Cerebellar nuclear complex (tissue), 1 donor: ENCODE measurements around the gene MYOCD.

Source experiments
- DNase-seq, 2 experiments: peaks; one replicate each; lab custom pipeline; 2025; lab: John Stamatoyannopoulos, UW

Gene MYOCD

DNA sequence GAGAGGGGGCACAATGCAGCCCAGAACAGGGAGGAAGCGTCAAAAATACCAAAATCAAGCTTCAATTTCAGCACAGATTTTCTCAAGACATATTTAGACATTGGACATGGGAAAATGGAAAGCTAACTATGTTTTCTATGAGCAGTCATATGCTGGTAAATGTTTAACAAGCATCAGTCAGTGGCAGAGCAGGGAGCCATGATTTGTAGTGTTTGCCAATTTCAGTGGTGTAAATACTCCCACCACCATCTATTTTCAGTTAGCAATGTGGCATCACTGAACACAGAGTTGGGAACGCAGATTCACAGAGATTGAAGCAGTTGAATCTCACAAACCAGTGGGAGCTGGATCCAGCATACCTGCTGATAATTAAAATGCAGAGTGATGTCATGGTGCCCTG, 24.6 kb upstream of the MYOCD start:
- no peak for DNase-seq

DNA sequence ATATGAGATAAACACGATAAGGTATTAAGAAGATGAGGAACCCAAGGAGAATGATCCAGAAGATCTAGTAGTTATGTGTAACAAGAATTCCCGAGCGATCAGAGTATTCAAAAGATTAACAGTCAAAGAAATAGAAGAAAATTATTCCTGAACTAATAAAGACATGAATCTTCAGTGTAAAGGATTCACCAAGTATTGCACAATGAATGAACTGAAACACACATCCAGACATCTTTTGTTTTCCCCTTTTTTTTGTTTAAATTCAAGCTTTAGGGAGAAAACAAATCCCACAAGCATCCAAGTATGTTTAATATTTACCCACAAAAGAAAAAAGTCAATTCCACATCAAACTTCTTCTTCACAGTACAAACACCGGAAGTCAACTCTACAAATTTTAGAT, 23.7 kb upstream of the MYOCD start:
- no peak for DNase-seq

DNA sequence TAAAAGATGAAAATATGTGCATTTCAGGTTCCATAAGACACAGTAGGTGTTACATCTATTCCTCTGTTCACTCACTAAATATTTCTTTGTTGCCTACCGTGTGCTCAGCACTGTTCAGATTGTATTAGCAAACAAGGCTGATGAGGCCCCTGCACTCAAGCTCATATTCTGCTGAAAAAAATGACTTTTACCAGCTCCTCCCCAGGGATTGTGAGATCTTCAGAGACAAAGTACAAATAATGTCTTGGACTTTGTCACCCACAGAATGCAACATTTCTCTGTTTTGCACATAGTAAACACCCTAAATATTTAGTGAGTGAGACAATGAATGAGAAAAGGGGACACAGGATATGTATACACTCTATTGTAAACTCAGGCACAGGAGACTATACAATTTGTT, 21.9 kb upstream of the MYOCD start:
- no peak for DNase-seq

DNA sequence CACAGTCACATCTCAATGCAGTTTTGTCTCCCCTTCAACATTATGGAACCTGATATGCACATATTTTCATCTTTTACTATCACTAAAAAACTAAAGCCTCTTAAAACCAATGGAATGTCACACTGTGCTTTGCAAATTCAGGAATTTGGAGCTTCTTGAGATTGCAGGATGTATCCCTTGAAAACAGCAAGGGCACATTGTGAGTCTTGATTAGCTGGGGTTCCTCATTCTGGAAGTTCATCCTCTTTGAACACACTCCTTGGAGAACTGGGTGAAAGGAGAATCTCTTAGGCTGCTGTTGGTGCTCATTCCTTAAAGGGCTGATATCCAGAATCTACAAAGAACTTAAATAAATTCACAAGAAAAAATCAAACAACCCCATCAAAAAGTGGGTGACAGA, 21.1 kb upstream of the MYOCD start:
- DNase-seq: no peak

DNA sequence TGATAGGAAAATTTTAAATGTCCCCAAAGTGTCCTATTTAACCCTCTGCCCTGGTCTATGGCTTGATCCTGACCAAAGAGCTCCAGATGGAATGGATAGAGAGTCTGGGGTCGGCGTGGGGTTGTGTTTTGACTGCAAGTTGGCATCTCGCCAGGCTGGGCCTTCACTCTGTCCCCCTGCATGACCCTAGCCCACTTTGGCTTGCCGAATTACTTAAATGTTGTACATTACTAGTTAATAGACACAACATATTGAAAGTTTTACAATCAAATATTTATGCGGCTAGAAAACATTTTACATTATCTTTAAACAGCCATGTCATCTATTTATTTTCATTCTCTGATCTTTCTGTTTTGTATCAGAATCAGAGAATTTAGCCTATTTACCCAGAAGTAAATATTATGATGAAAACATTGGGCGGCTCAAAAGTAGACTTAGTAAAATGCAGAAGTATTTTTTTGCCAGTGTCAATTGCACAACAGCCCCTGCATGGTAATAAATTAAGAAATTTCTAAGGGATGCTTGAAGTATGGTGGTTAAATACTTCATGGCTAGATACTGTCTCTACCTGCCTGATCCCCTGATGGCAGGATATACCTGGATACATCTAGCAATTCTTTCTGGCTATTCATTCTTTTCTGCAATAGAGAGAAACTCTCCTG, 18.8 kb upstream of the MYOCD start:
- DNase-seq: no peak

DNA sequence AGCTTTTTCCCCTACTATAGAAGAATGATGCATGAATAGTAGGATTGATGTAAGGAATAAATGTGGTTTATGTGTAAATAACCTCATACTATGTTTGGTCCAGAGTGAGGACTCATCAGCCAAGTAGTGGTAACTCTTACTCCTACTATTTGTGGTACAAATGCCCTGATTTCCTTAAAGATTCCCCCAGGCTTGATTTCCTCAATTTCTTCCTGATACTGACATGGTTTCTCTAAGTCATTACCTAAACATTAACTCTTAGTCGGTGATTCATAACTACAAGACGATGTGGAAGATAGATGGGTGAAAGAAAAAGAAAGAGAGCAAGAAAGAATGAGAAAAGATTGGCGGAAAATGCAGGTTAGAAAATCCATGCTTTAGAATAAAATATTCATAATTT, 17.2 kb upstream of the MYOCD start:
- DNase-seq: no peak

DNA sequence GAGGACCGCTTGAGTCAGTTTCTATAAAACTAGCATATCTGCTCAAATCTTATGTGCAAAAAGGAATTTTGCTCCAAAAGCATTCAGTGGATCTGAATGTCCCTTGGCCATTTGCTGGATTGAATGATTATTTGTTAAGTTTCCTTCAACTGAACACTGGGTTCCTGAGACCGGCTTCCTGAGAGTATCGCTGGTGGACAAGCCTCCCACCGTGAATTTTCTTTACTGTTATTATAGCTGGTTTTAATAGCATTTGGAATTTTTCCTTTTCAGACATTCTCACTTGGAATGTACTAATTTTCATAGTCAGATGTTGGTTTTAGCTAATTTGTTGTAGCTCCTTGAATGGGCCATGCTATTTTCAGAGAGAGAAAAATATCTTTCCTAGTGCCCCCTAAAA, 9.8 kb upstream of the MYOCD start:
- no peak for DNase-seq

DNA sequence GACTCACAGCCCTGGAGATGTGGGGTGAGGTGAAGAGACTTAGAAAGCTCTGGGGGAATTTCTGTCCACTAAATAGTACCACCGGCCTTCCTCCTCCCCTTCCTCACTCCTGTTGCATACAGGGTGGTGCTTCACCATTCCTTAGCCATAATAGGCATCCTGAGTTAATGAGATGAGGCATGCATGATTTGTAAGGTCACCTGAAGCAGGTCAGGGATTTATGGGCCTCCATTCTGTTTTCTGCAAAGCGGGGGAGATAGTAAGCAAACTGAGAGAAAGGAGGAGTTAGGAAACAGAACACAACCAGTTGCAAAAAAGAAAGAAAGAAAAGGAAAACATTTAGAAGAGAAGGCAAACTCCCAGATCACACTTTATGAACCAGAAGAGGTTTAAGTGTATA, 9.3 kb upstream of the MYOCD start:
- no peak for DNase-seq

DNA sequence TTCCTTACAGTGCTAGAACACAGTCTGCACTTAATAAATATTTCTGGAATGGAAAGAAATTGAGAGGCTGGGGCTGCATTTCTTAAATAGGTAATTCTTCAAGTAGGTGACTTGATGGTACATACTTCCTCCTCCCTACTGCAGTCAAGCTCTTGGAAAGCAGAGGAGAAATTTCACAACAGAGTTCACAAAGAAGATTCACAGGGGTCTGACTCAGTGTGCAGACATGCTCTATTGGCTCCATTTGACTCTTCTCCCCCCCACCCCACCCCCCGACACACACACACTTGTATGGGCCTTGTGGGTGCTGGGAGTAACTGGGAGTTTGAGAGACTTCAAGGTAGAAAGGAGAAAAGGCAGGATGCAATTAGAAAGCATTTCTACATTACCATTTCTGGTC, 6.2 kb upstream of the MYOCD start:
- no peak for DNase-seq

DNA sequence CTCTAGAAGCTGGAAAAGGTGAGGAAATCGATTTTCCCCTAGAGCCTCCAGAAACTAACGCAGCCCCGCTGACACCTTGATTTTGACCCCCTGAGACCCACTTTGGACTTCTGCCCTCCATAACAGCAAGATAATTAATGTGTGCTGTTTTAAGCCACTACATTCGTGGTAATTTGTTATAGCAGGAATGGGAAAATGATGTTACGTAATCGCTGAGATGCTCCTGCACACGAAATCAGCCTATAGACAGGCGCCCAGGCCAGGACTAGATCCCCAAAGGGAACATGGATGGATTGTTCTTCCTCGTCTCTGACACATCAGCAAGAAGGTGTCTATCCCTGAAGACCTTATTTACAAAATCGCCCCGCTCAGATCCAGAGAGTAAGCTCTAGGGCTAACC, 1.4 kb upstream of the MYOCD start:
- no peak for DNase-seq

DNA sequence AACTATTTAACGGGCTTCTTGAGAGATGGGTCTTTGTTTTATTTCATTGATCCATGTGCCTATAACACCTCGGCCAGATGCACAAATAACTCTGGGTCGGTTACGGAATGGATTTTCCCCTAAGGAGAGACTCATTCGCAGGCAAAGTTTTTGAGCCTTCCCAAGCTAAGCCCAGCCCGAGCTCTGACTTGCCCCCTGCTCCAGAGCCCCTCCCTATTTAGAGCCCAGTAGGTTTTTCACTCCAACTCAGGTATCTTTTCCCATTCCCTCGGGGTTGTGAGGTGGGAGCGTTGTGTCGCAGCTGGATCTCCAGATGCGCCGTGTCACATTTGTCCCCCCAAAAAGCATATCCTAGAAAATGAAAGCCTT, 812 bp upstream of the MYOCD start:
- no peak for DNase-seq

DNA sequence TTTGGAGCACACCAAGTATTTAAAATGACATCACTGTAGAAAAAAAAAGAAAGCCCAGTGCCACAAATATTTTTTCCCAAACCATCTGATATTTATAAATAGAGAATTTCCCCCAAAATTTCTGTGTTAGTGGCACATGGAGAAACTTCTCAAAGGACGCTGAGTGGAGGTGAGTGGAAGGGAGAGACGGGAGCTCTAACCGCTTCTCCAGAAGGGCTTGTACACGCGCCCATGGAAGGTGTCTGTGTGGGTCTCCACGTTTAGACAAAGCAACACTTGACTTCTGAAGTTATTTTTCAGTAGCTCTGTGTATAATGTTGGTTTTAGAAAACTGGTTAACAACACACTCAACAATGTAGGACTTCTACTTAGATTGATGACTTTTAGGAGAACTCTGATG, 1.0 kb downstream of the MYOCD start:
- no peak for DNase-seq

DNA sequence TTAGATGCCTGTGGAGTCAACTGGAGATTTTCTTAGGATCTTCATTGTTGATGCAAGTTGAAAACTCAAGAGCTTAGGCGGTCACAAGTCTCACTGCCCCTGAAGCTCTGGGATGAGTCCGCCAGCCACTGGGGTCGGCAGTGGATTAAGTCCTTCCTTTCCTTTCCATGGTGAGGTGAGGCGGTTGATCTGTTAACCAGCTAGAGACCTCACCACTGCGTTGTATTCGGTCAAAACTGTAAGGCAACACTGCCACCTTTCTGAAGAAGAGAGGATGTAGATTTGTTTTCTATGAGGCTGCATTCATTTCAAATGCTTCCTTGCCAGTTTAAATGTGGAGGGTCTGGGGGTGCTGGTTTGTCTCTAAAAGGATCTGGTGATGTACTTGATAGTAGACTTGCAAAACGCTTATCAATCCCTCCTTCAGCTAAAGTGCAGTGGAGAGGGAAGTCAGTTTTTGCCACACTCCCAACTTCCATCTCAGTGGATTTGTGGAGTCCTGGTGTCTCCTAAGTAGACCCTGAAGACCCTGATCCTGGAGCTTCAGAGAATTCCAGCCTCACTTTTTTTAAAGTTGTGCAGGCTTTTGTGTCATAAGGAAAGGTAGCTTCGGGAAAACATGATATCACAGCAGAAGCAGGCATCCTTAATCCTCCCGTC, 1.7 kb downstream of the MYOCD start:
- no peak for DNase-seq

DNA sequence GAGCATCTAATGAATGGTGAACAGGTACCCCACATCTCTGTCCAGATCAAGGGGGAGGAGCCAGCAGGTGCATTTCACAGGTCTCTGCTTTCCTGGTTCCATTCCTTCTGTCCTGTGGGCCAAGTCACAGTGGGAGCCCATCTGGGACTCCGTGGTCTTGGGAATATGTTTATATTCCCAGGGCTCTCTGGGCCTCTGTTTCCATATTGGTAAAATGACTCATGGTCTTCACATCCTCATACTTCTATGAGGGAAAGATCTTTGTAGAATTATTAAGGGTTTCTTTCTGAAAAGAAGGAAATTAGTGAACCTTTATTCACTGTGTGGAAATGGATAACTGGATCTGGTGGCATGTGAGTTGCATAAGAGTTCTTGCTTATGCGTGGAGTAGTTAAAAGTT, 6.2 kb downstream of the MYOCD start:
- no peak for DNase-seq

DNA sequence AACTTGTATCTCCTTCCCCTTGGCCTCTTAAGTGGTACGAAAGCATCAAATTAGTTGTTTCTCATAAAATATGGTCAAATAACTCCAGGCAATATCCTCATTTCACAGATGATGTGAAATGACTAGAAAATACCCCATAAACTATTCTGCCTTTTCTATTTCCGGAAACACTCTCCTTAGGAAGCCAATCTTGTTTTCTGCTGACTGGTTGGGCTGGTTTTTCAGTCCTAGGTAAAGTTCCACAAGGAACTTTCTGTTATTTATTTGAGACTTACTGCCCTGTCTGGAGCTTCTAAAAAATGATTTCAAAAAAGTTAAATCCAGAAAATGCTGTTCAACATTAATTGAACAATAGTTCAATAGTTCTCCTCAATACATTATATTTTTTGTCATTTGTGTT, 7.3 kb downstream of the MYOCD start:
- DNase-seq: no peak

DNA sequence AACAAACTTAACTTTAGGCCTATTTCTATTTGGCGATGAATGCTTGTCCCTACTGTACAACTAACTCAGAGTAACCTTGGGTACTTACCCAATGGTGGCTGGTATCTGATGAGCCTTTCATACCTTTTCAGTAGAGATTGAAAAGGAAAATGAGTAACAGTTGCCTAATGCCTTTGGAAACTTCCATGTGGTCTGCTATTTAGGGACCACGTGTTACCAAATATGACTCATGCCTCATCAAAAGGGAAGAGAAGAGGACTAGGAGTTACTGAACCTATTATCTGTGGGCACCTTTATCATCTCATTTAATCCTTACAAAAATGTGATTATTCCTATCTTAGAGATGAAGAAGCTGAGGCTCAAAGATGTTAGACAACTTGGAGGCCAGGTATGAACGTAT, 8.1 kb downstream of the MYOCD start:
- DNase-seq: no peak

DNA sequence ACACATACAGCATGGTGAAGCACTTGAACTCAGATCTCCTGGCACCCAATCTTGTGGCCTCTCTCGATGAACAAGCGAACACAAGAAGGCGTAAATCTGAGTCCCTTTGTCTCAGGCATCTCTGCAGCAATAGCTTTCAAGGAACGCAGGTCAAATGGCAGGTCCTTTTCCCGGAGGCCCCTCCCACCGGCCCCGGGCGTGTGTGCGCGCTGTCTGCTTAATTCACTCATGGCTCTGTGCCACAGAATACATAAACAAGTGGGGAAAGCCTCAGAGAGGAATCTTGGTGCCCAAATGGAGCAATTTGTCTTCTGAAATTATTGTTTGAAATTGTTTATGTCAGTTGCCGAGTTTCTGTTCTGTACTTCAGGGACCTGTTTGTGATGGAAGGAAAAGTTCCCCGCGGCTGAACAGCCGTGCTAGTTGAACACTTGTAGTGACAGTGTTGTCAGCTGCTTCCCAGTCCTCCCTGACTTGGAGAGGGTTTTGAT, 14.8 kb downstream of the MYOCD start:
- no peak for DNase-seq

DNA sequence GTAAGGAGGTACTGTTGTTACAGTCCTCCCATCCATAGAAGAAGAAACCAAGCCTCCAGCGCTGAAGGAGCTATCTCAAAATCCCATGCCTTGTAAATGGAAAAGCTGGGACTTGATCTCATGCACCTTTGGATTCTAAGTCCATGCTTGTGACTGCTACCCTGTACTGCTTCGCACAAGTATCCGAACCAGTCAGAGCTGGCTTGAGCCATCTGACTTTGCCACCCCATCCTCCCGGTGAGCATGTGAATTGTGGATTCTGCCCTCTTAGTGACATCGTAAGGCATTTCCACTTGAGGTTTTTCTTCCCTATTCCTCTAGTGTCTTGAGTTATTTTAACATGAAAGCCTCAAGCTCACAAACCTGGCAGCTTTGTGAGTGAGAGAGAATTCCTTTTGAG, 15.3 kb downstream of the MYOCD start:
- DNase-seq: no peak

DNA sequence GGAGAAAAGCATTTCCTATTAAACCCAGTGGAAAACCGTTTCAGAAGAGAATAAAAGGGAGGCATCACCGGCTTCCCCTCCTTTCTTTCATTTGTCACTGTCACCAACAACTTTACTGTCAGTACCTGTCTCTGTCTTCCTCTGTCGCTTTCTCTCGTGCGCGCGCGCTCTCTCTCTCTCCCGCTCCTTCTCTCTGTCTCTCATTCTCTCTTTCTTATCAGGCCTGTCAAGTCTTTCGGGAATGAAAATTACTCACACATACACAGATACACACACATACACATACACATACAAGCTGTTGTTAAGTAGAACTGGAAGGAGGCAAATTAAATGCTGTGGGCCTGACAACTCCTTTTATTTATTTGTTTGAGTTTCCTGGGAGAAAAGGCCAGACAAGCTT, 17.6 kb downstream of the MYOCD start:
- DNase-seq: no peak

DNA sequence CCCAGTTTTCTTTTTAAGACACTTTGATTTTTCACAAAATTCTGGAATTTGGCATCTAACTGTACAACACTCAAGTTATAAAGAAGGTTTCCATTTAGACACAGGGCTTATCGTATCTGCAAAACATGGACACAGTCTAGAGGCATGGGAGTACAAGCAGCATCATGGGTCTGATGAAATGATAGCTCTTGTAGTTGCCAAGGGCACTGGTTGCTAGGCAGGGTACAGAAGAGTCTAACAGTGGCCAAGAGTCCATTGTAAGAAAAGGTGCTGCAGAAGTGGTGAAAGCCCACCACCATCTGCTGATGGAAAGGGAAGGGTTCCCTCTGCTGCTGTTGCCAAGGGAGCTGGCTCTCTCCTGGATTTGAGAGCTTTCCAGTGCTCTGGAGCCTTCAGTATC, 20.8 kb downstream of the MYOCD start:
- DNase-seq: no peak

DNA sequence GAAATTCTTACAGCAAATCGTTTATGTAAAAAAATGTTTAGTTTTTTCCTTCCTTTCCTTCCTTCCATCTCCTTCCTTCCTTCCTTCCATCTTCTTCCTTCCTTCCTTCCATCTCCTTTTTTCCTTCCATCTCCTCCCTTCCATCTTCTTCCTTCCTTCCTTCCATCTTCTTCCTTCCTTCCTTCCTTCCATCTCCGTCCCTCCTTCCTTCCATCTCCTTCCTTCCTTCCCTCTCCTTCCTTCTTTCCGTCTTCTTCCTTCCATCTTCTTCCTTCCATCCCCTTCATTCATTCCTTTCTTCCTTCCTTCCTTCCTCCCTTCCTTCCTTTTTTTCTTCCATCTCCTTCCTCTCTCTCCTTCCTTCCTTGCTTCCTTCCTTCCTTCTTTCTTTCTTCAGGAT, 22.7 kb downstream of the MYOCD start:
- DNase-seq: no peak

DNA sequence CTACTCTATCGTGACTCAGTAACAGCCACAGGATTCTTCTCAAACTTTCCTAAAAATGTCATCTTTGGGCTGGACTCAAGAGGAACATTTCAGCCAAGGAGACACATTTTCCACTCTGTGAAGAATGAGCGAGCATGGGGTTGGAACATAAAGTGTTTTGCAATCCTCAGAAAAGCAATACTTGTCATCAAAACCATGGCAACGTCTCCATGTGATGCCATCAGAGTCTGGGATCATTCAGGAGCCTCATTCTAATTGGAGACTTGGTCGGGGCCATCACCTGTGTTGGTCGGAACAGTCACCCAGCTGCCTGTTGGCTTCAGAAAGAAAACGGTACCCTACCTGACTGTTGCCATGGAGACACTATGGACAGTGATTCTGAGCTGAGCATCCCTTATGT, 25.5 kb downstream of the MYOCD start:
- DNase-seq: no peak

DNA sequence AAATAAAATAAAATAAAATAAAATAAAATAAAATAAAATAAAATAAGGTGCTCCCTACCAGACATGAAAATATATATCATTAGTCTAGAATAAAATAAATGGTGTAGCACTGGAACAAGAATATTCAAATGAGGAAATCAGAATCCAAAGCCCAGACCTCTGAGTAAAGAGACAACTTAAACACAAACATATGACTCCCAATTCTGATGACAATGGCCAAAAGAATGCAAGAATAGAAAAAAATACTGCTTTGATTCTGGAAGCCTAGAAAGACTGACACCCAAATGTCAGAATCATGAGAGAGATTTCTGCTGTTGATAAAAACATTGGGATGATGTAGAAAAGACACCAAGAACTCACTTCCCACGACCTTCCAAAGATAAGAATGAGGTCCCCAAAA, 27.9 kb downstream of the MYOCD start:
- DNase-seq: no peak

DNA sequence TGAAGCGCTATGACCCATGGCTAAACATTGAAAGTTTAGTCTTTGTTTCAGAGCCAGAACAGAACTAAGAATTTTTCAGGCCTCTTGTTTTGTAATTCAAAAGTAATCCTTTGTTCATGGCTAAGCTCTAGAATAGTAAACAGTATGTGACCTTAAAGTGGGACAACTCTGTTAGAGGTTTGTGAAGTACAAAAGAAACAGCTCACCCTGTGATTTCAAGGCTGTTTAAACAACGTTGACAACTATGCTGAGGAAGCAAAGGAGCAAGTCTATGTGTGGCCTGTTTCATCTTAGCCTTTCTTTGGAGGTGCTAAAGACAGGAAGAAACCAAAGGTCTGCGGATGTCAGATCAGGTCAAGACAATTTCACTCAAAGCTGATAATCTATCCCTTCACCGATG, 40.4 kb downstream of the MYOCD start:
- no peak for DNase-seq
